Measurements from ENCODE around the gene VASH1.

Gene VASH1

DNA sequence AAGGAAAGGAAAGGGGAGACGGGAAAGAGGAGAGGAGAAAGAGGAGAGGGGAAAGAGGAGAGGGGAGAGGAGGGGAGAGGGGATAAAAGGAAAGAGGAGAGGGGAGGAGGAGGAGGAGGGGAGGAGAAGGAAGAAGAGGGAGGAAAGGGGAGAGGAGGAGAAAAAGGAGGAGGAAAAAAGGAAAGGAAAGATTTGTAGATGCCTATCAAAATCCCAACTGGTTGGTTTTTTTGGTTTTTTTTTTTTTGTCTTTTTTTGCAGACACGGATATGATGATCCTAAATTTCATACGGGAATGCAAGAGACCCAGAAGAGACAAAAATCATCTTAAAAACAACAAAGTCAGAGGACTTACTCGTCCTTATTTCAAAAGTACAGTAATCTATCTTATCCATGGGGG lies 32.1 kb downstream of the VASH1 start:
- no peak for DNase-seq

DNA sequence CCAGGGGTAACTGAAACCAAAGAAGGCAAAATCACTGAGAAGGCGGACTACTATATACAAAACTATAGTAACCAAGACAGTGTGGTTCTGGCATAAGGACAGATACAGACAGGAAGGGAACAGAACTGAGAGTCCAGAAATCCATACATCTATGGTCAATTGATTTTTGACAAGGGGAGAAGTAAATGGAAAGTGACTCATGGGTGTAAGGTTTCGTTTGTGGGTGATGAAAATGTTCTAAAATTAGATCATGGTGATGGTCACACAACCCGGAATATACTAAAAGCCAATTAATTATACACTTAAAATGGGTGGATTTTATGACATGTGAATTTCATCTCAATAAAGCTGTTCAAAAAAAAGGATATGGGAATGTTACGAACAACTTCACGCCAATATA lies 32.7 kb downstream of the VASH1 start:
- DNase-seq: no peak

DNA sequence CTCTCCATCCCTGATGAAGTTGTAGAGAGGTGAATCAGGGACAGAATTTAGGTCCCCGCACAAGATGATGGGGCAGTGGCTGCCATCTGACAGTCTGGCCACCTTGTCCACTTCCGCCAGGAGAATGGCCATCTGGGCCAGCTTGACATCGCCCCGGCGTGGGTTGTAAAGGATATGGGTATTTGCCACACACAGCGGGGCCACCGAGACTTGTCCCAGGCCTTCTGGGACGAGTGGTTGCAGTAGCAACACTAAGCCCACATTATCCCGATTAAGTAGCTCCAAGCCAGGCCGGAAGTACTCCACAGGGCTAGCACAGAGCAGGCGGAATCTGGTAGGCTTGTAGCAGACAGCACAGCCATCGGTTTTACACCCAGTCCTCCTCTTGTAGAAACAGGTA lies 45.2 kb downstream of the VASH1 start:
- DNase-seq: no peak

DNA sequence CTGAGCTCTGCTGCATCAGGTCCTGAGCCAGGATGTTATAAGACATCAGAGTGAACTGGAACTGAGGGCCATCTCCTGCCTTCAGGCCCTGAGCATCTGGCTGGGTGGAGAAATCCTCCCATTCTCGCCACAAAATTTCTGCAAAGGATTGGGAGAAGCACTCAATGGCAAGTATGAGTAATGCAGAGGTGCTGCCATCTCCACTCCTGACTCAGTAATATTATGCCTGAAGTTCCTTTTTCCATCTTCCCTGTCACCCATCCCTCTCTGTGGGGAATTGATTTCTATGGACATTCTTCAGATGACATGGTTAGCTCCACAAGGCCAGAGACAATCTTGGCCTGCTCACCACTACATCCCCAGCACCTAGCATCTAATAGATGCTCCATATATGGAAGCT lies 46.7 kb downstream of the VASH1 start:
- DNase-seq: no peak

DNA sequence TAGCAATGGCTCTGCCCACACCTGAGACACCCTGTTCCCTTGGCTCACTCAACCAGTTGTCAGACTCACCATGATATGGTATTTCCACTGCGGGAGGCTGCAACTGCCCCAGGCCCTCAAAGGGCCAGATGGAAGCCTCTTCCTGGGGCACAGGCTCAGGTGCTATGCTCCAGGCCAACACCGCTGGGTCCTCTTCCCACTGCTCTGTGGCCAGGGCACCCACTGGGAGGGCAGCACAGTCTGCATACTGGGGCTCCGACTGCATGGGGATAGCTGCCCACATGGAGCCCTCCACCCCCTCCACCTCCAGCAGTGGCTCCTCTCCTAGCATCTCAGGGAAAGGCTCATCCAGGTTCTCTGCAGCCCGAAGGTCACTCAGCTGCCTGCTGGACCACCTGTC lies 47.7 kb downstream of the VASH1 start:
- DNase-seq: no peak

DNA sequence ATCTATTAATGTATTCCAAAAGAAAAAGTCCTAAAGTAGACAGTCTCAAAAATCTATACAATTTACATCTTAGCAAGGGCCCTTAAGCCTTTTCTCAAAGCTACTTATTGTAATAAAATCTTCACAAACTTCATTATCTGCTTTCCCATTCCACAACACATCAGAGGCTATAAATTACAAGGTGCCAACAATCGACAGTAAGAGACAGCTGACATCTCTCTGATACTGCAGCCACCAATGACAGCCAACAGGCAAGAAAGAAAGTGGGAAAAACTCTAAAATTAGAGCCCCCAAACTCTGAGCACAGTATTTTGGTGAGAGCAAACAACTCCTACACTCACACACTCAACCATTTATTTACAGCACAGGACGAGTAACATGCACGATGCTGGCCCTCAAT lies 49.3 kb downstream of the VASH1 start:
- no peak for DNase-seq

DNA sequence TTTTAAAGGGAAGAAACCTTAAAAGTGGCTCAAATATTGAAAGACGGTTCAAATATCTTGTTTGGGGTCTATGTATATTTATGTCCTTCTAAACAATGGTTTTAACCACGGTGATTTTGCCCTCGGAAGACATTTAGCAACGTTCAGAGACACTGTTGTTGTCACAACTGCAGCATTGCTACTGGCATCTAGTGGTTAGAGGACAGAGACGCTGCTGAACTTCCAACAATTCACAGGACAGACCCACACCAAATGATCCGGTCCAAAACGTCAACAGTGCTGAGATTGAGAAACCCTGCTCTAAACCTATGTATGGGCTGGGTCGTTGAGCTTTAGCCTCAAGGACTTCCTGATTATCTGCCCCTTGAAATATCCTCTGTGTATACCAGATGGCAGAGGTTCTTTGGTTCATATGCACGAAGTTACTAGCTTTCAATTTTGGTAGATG lies 49.7 kb downstream of the VASH1 start:
- no peak for DNase-seq

DNA sequence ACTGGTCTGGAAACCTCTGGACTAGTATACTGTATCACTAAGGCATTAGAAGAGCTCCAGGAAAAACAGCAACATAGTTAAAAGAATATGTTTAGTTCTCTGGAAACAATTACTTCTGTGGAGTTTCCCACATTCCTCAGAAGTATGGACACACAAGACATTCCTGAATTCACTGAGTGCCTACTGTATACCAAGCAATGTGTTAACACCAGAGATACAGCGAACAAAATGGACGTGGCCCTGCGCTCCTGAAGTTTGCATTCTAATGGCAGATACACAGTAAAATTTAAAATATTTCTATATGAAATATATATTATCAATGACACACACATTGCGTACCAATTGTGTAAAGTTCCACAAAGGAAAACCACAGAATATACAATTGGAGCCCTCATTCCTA lies 50.3 kb downstream of the VASH1 start:
- DNase-seq: no peak

DNA sequence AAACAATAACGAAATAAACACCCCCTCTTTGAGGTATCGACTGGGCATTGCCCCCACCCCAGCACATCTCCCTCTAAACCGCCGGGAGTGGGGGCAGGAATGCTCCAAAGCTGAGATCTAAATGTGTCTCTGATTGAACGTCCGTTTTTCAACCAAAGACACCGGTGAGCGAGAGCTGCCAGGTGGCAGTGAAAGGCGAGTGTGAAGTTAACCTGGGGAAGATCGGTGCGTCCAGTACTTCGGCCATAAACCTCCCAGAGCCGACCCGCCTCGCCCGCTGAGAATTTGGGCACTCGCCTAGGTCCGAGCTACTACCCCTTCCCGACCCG lies 50.8 kb downstream of the VASH1 start:
- no peak for DNase-seq

DNA sequence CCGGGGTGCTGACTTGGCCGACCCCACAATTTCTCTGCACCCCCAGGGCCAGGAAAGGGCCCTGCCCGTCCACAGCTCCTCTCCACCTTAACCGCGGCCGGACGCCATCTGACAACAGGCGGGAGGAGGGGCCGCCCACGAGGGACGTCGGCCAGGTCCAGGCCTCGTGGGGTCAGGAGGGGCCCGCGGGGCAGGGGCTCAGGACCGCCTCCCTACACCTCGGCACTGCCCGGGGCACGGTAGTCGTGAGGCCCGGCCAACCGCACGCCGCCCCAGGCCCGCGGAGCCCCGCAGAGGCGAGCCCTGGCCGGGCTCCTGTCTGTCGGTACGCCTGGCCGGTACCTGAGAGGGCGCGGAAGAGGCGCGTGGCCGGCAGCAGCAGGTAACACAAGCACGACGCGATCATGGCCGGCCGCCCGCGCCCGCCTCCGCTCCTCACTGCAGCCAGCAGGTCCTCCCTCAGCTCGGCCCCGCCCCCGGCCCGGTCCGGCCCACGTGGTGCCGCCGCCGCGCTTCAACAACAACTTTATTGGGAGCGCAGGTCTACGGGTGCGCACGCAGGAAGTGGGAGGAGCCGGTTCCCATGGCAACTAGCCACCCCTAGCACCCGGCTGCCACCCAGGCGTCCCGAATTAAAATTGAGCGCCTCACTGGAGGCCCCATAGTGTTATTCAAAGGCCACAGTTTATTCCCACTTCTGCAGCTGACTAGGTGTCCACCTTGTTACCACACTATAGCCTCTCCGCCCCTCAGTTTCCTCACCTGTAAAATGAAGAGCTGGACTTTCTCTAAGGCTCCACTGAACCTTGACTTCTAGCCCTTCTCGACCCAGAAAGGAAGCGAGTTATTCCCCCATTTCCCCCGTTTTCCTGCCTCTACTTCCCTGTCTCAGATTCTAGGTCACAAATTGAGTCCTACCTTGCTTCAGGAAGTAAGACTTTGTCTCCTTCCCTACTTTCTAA lies 51.4 kb downstream of the VASH1 start, which contains the start of gene ANGEL1:
Gene ANGEL1 (minus strand): TSS at position 461 of the 962 bp plus-strand sequence. CDS start 55 bp downstream, at position 406.
- DNase-seq: peak; percentile 68

DNA sequence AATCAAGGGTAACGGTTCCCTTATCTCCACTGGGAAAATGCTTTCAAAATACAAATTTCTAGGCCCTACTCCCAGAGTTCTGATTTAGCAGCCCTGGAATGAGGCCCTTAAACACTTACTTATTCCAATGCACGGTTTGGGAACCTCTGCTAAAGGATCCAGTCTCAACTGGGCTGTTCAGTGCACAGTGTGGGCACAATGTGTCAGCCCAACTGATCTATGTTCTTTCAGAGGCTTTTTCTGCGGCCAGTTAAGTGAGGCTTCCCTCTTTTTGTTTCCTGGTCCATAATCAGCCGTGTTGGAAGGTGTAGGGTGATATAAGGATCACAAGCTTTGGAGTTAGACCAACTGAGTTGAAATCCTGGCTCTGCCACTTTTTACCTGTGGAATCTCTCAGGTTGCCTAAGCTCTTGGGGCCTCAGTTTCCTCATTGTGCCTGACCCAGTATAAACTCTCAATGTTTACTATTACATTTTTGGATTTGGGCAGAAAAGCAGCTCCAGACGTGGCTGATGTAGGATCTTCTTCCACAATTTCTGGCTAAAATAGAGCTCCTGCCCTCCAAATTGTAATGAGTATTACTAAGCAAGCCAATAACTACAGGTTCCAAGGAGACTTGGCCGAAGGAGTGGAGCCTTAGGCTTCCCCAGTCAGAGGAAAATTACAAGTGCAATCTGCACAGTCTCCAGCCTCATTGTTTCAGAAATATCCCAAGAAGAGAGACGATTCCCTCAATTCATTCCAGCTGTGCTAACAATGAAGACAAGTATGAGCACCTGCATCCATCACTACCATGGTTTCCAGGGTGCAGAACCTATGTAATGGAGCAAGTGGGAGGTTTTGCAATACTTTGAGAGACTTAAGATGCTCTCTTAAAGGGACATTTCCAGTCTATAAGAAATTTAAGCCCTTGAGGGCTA lies 53.7 kb downstream of the VASH1 start:
- DNase-seq: no peak

DNA sequence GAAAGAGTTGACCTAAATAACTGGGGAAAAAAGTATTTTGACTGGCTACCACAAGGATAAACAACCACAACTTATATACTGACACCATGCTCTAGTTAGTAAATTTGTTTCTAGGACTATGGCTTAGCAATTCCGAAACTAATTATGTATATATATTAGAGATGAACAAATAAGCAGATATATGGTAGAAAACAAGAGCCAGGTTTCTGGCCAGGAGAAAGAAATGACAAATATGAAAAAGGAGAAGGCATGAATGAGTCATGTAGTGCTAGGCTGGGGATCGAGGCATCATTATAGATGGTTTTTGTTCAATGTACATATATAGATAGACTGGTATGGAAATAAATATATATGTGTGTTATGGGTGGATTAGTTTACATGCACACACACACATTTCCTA lies 59.4 kb downstream of the VASH1 start:
- no peak for DNase-seq

DNA sequence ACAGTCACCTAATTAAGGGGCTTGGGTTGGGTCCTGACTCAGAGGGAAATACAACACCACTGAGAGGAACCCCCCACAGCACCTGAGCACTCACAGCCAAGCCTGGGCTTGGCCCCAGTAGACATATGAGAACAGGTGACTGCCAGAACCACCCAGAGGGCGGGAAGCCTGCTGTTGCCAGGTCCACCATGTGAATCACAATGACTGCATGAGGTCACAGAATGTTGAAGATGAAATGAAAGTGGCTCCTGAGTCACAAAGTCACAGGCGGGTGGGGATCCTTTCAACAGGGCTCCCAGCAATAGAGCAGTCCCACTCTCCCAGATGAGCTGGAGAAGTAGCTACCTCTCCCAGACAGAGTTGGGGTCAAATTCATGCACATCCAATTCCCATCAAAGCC lies 64.9 kb downstream of the VASH1 start, which contains the start of gene LRRC74A:
Gene LRRC74A (plus strand): TSS at position 287 of the 400 bp plus-strand sequence. CDS start 290 bp downstream, outside the sequence.
- no peak for DNase-seq

DNA sequence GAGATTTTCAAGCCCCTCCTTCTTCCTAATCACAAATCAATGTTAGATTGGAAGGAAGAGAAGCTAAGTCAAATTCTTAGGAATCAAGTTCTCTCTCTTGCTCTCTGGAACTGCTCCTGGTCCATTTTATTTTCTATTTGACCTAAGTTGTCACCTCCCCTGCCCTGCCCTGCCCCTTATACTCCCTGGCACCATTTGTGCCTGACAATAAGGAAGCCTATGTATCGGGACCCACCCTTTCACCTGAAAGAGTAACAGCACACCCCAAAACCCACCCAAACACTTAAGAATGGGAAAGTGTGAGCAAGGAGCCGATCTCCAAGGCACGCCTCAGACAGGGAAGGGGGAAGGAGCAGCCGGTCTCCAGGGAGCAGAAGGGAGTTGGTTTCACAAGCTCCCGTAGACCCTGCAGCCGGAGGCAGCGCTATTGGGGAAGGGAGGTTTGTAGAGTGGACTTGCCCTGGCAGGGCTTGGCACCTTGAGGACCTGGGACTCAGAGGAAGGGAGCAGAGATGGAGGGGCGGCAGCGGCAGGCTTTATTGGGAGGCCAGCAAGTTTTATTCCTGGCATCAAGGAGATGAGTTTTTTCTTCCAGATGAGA lies 66.5 kb downstream of the VASH1 start:
- DNase-seq: no peak

DNA sequence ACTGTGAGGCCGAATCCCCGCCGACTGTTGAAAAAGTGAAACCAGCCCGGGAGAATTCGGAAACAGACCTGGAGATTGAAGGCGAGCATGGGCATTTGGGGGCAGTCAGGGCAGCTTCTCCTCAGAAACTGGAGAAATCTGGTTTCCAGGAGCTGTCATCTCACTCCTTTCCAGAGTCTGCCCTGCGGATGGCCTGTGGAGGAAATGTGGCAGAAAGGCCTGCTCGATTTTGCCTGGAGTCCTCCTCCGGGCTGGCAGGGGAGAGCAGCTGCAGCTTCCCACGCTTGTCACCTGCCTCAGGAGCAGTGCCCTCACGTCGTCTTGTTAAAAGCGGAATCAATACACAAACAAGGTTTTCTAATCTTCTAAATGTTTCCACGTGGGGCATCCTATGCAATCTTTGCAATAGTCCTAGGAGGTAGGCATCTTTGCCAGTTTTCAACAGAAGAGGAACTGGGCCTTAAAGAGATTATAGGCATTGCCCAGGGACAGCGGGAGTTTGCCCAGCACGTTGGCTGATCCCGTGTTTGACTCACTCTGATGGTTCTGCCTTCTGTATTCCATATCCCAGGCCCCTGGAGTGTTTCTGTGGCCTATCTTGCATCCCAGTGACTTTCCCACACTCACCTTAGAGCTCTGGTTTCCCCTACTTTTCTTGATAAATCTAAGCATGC lies 67.2 kb downstream of the VASH1 start:
- no peak for DNase-seq

DNA sequence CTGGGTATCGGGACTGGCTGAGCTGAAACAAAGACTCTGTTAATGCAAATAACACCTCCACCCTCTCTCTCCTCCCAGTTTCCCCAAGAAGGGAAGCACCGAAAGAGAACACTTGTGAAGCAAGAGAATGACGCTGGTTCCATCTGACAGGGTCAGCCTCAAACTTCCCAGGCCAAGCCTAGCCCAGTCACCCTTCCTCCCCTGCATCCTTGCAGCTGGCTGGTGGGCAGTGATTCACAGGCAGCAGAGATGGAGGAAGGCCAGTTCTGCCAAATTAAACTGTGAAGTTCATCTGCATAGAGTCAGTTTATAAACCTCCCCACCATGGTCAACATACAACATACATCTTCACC lies 67.7 kb downstream of the VASH1 start:
- no peak for DNase-seq

DNA sequence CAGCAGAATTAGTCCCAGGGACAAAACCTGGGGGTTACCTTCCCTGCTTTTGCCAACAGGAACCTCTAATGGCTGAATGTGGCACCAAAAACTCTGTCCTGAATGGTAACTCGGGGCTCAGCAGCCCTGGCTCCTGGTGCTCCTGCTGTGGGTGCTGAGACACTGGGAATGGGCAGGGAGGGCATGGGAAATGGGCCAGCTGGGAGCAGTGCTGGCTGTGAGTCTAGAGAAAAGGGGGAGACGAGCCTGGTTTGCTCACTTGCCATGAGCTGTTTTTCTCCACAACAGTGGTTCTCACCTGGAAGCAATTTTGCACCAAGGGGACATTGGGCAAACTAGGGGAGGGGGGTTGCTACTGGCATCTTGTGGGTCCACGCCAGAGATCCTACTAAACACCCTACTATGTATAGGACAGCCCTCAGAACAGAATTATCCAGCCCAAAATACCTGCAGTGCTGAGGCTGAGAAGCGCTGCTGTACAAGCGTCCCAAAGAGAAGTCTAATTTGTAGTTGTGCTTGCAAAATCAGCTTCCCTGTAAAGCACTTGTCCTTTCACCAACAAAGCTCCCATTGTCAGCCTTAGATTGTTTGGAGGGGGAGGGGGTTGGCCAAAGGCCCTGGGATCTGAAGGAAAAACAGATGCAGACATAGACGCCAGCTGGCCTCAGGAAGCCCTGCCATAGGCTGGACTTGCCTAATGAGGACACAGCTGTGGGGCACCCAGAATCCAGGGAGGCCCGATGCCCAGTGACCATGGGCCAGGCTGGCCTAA lies 68.6 kb downstream of the VASH1 start:
- DNase-seq: no peak

DNA sequence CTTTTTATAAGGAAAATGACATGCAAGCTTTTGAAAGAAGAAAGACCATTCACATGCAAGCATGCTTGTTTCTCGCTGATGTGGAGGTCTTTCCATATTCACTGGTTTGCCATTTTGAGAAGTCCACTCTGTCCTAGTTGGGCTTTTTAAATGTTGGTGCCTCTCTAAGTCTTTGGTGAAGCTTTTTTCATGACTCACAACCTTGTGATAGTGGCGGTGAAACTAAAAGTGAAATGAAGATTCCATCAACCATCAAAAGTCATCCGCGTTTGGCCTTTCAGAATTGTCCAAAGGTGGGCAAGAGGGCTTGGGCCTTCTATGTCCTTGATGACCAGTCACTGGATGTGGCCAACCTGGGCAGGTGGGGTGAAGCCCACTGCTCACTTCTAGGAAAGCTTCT lies 69.3 kb downstream of the VASH1 start:
- no peak for DNase-seq

DNA sequence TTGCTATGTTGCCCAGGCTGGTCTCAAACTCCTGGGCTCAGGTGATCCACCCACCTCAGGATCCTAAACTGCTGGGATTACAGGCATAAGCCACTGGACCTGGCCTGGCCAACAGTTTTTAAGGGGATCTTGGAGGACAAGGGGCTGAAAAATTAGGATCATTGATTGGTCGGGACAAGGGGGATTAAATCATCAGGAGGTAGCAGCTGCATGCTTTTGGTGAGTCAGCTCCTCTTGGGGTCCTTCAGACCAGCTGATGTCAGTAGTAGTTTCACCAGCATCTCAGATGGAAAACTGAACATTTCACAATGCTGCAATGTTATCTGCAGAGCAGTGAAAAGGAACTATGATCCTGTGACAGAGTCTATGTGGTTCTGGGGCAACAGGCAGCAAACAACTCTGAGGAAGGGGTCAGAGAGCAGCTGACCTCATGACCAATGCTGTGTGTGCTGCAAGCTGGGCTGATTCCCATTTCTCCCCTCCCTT lies 71.3 kb downstream of the VASH1 start:
- no peak for DNase-seq

Data from NCI-H187 treated with DMSO at 0.1 percent for 48 hours (cell line).